Measurements from ENCODE around the gene PBRM1.

DNA sequence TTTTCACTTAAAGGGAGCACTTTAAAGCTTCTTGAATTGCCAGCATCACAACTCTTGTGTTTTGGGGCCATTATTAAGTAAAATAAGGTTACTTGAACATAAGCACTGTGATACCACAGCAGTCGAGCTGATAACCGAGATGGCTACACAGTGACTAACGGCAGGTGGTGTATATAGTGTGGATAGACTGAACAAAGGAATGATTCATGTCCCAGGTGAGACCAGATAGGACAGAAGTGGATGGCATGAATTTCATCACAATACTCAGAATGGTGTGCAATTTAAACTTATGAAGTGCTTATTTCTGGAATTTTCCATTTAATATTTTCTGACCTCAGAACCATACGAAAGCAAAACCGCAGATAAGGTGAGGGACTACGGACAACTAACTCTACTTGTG is 40.2 kb downstream of the PBRM1 start:
- TF ChIP-seq CTCF (IDR thresholded peaks at IDR 0.05) (no peak), POLR2A (IDR thresholded peaks at IDR 0.05) (no peak)

All from heart left ventricle (tissue), 13 donors.